HG03457 (cell line): ENCODE measurements around the gene ADAM8.
"Not testable (repeated sequence)": the region's sequence is repeated elsewhere in the genome, so short reads cannot be mapped to it uniquely, and the experiment has no call there.

Experiments
- ATAC-seq: cut with Tn5 transposase; IDR thresholded peaks from one replicate; pipeline ENCODE4 v1.9.1; 2021; ENCODE audit warnings: moderate number of reproducible peaks; ENCODE audit not compliant: unreplicated experiment

Gene ADAM8

GRCh38 chr10:133276435-133277201 lies at the start of gene ADAM8:
ADAM8 (minus strand) TSS chr10:133276868; CDS start chr10:133276817, 51 bp downstream.
- peak; percentile 32 for ATAC-seq

DNA sequence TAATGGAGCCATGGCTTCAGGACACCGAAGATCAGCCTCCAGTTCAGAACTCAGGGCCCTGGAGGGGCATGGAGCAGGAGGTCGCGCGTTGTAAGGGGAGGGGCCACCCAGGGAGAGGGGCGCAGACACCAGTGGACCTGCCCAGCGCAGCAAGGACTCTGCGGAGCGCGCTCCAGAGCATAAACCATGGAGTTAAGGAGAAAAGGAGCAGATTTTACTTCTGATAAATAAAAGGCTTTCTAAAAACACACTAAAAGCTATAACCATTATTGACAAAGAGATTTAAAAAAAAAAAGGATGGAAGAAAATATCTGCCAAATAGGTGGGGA lies 49.5 kb upstream of the ADAM8 start:
- no peak for ATAC-seq

- no peak for ATAC-seq
These were observed 49.0 kb upstream of the ADAM8 start for GRCh38 chr10:133325440-133326222.

- no peak for ATAC-seq
These were observed 48.2 kb upstream of the ADAM8 start for GRCh38 chr10:133324857-133325260.

DNA sequence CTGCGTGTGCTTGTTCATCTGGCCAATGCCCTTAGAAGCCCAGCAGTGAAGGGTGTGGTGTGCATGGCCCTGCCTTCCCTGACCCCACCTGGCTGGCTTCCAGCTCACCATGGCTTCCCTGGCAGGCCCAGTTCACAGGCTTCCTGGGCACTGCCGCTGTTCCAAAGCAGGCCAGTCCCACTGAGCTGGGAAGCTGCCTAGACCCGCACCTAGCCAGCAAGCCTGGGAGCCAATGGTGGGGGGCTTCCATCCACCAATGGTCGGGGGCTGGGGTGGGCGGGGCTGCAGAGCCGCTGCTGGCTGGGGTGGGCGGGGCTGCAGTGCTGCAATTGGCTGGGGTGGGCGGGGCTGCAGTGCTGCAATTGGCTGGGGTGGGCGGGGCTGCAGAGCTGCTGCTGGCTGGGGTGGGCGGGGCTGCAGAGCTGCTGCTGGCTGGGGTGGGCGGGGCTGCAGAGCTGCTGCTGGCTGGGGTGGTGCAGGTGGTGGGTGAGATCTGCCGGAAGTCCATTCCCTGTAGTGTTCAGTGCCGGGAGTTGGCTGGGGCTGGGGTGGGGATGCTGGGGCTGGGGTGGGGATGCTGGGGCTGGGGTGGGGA lies 47.6 kb upstream of the ADAM8 start:
- ATAC-seq, result no peak

GRCh38 chr10:133322064-133322709 lies 45.5 kb upstream of the ADAM8 start:
- not testable (repeated sequence) for ATAC-seq

- ATAC-seq, result not testable (repeated sequence)
These were observed 44.3 kb upstream of the ADAM8 start for GRCh38 chr10:133320852-133321422.

DNA sequence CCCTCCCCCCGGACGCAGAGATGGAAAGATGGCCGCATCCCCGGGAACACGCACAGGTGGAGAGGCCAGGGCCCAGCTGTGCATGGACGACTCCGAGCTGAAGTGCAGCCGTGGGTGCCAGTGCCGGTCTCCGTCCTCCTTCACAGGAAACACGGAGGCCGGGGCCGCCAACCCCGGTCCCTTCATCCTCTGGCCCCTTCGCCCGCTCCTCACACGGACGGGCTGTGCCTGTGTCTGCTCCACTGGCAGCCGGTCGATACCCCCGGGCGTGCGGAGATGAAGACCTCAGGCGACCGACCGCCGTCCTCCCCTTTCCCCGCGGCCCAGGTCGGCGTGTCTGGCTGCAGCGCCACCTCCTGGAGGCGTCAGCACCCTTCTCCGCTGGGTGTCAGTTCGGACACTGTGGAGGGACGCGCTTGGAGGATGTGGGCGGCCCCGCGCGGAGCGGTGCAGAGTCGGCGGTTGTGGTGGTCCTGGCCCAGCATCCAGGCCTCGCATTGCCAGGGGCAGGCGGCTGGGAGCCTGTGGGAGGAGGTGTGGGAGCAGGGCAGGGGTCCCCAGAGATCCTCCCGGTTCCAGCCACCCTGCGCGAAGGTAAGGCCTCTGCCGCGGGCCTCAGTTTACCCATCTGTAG lies 41.9 kb upstream of the ADAM8 start:
- ATAC-seq, result peak; percentile 61

DNA sequence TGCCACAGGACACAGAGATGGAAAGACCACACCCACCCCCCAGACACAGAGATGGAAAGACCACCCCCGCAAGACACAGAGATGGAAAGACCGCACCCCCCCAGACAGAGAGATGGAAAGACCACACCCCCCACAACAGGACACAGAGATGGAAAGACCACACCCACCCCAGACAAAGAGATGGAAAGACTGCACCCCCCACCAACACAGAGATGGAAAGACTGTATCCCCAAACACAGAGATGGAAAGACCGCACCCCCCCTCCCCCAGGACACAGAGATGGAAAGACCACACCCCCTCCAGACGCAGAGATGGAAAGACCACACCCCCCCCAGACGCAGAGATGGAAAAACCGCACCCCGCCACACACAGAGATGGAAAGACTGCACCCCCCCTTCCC lies 40.1 kb upstream of the ADAM8 start:
- ATAC-seq, result no peak

- no peak for ATAC-seq
These were observed 39.6 kb upstream of the ADAM8 start for GRCh38 chr10:133316266-133316665.

GRCh38 chr10:133315847-133316246 lies 39.2 kb upstream of the ADAM8 start:
- no peak for ATAC-seq

DNA sequence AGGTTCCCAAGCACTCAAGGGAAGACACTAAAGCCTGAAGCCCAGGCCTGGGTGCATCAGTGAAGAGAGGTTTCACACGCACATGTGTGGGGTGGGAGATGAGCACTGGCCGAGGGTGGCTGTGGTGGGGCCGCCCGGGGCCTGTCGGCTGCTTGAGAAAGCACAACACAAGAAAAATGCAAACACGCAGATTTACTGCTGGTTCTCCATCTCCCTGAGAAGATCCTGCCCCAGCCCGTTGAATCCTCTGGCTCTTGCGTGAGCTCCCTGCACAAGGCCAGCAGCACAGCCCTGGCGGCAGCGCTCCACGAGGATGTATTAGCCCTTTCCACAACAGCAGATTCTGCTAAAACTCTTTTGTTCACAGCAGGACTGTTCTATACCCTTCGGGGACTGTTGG lies 38.2 kb upstream of the ADAM8 start:
- ATAC-seq, result no peak

DNA sequence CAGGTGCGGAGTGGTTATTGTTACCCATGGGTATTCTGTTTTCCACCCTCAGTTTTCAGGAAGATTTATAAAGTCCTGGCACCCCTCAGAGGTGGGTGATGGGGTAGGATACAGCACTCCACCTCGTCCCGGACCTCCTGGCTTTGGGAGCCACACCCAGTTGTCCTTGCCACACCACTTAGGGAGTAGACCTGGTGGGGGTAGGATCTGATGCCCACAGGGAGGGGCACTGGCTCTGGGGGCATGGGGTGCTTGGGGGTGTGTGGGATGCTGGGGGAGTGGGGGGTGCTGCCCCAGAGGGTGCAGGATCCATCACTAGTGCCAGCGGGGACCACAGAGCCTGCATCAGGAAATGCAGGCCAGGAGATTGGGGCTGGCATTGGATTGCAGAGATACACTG lies 36.5 kb upstream of the ADAM8 start:
- no peak for ATAC-seq

DNA sequence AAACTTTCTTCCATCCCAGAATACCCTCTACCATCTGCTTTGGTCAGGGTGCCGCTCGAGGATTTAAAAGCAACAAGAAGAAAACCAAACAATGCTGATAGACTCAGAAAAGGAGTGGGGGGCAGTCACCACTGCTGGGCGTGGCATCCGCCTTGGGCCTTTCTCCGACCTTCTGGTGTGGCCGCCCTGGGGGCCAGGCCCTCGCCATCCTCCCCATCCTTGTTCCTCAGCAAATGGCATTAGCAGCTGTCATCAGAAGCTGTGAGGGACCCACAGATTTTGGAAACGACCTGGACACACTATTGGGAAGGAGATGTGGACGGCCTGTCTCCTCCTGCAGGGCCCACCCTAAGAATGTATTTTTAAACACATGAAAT lies 36.1 kb upstream of the ADAM8 start:
- no peak for ATAC-seq

DNA sequence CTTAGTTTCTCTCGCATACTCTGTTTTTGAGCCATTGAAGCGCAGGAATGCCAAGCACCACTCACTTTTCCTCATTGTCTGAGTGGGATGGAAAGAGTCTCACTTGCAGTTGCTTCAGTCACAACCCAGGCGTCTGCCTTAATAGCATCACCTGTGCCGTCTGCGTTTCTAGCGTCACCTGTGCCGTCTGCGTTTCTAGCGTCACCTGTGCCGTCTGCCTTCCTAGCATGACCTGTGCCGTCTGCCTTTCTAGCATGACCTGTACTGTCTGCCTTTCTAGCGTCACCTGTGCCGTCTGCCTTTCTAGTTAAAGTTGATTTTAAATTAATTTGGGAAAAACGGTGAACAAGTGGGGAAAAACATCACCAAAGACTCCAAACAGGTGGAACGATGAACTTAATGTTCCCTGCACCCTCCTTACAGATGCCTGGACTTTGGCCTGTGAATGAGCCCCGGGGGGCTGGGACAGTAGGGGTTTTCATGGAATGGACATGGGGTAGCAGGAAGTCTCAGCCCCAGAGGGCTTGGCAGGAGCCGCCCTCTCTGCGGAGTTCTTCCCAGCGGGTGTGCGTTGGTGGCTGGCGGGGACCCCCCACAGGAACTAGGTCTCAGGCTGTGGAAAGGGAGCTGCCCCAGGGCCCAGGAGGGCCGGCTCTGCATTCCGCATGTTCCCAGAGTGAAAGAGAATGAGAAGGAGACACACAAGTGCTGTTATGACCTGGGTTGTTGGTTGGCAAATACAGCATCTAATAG lies 35.5 kb upstream of the ADAM8 start:
- no peak for ATAC-seq

- no peak for ATAC-seq
These were observed 34.9 kb upstream of the ADAM8 start for GRCh38 chr10:133311570-133311969.

GRCh38 chr10:133310789-133311188 lies 34.1 kb upstream of the ADAM8 start:
- ATAC-seq, result no peak

DNA sequence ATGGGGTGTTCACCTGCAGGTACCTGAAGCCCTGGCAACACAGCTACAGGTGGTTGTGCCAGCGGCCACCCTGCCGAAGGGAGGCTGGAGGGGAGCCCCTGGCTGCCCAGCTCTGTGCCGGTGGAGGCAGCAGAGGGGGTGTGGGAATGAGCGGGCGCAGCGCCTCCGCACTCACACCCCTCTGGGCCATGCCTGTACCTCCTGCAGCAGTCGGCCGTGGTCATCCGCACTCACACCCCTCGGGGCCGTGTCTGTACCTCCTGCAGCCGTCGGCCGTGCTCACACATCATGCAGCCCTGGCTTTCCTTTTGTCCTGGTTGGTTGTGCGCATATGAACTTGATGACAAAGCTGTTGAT lies 33.7 kb upstream of the ADAM8 start:
- ATAC-seq, result no peak

- no peak for ATAC-seq
These were observed 33.2 kb upstream of the ADAM8 start for GRCh38 chr10:133309720-133310398.
